ENCODE measurements around the gene DNAH8.
A peak's percentile ranks its signal among the peaks of the same experiment; 100 is the strongest.
"Not testable (repeated sequence)": the region's sequence is repeated elsewhere in the genome, so short reads cannot be mapped to it uniquely, and the experiment has no call there.

The DNAH8 gene

GRCh38 chr6:38687549-38687948 is 27.6 kb upstream of the DNAH8 start:
- TF ChIP-seq CTCF (IDR thresholded peaks at IDR 0.05; ENCODE audit: insufficient read depth, missing control alignments): no peak
- FAIRE-seq (peak; percentile 25), DNase-seq (ENCODE audit: insufficient read length, low spot score) (no peak)

- DNase-seq (ENCODE audit: insufficient read length, low spot score) (no peak), FAIRE-seq (peak; percentile 41)
- no peak for TF ChIP-seq CTCF (IDR thresholded peaks at IDR 0.05; ENCODE audit: insufficient read depth, missing control alignments)
Observed at GRCh38 chr6:38688579-38689087, 26.5 kb upstream of the DNAH8 start.

GRCh38 chr6:38695227-38695900 is 19.7 kb upstream of the DNAH8 start:
- DNase-seq (ENCODE audit: insufficient read length, low spot score) (no peak), FAIRE-seq (no peak)
- TF ChIP-seq CTCF (IDR thresholded peaks at IDR 0.05; ENCODE audit: insufficient read depth, missing control alignments): no peak

GRCh38 chr6:38695933-38696332 is 19.2 kb upstream of the DNAH8 start:
- no peak for FAIRE-seq
- TF ChIP-seq CTCF (IDR thresholded peaks at IDR 0.05; ENCODE audit: insufficient read depth, missing control alignments): no peak
- no peak for DNase-seq (ENCODE audit: insufficient read length, low spot score)

GRCh38 chr6:38696345-38696744 is 18.8 kb upstream of the DNAH8 start:
- DNase-seq (ENCODE audit: insufficient read length, low spot score) (no peak), FAIRE-seq (peak; percentile 11)
- TF ChIP-seq CTCF (IDR thresholded peaks at IDR 0.05; ENCODE audit: insufficient read depth, missing control alignments): no peak

GRCh38 chr6:38697846-38698245 is 17.3 kb upstream of the DNAH8 start:
- no peak for TF ChIP-seq CTCF (IDR thresholded peaks at IDR 0.05; ENCODE audit: insufficient read depth, missing control alignments)
- FAIRE-seq: no peak
- DNase-seq (ENCODE audit: insufficient read length, low spot score): no peak

- FAIRE-seq; DNase-seq (ENCODE audit: insufficient read length, low spot score): not testable (repeated sequence)
Observed at GRCh38 chr6:38699702-38700101, 15.4 kb upstream of the DNAH8 start.

Data from D721Med (cell line).